SK-N-SH (cell line): ENCODE data around the gene TMIGD3. TPM values are rescaled to one million over a fixed set of nuclear protein-coding genes. Genes with fewer than 3 reads are reported as not detected.

ENCODE experiments used
- CTCF ChIA-PET: fragments of 300-600, 350-600 bp; formaldehyde crosslinking; extraction: SDS; loops from one replicate; lab custom pipeline; 2021; lab: Yijun Ruan, JAX
- POLR2A ChIA-PET: fragments of 350-600 bp; sonication (Branson Sonifier 250); formaldehyde crosslinking; extraction: SDS; loops from one replicate; lab custom pipeline; 2020; ENCODE audit warnings: antibody characterized with exemption, inconsistent platforms; lab: Yijun Ruan, JAX
- DNase-seq: peaks from one replicate; pipeline ENCODE4 v3.0.0; 2012
- H2AFZ ChIP-seq: fragments of 200-600 bp; sonication (generic); 2 replicates; pipeline ENCODE4 v1.8.1; 2016; ENCODE audit warnings: antibody characterized with exemption, mild to moderate bottlenecking, low read depth
- H3F3A ChIP-seq: fragments of 200-600 bp; sonication (generic); replicated peaks from 2 replicates; pipeline ENCODE3; 2016; ENCODE audit warnings: antibody characterized with exemption, mild to moderate bottlenecking; ENCODE audit not compliant: insufficient read depth
- H3K27ac ChIP-seq, 2 experiments: fragments of 200-500 bp in 1 of 2; fragments of 200-600 bp in 1 of 2; sonication (Bioruptor generic) in 1 of 2; sonication (generic), shearing (Covaris generic) in 1 of 2; 2 replicates each; pipeline versions ENCODE4 v1.5.1 to v1.6.1; 2014 to 2016; ENCODE audit warnings: low read depth in 2 of 2, inconsistent platforms in 1 of 2, low read length in 1 of 2, mild to moderate bottlenecking in 1 of 2, mixed read lengths in 1 of 2
- H3K27me3 ChIP-seq: fragments of 200-600 bp; sonication (generic), shearing (Covaris generic); 2 replicates; pipeline ENCODE4 v1.6.1; 2016; ENCODE audit warnings: mixed run types; ENCODE audit not compliant: insufficient read depth
- H3K36me3 ChIP-seq, 2 experiments: fragments of 200-500 bp in 1 of 2; fragments of 200-600 bp in 1 of 2; sonication (Bioruptor generic) in 1 of 2; sonication (generic) in 1 of 2; replicated peaks in 1 of 2; 2 replicates each; pipeline versions ENCODE3 to v1.5.1; 2014 to 2016; ENCODE audit warnings: low read length in 1 of 2, mild to moderate bottlenecking in 1 of 2; ENCODE audit not compliant: insufficient read depth in 2 of 2, control insufficient read depth in 1 of 2
- H3K4me1 ChIP-seq, 2 experiments: fragments of 200-500 bp in 1 of 2; fragments of 200-600 bp in 1 of 2; sonication (Bioruptor generic) in 1 of 2; sonication (generic), shearing (Covaris generic) in 1 of 2; 2 replicates each; pipeline versions ENCODE4 v1.5.1 to v1.6.1; 2014 to 2016; ENCODE audit warnings: low read depth in 1 of 2, low read length in 1 of 2, mixed run types in 1 of 2; ENCODE audit not compliant: insufficient read depth in 2 of 2, control insufficient read depth in 1 of 2
- H3K4me2 ChIP-seq: fragments of 200-600 bp; sonication (generic), shearing (Covaris generic); 2 replicates; pipeline ENCODE4 v1.6.1; 2017; ENCODE audit warnings: mixed run types
- H3K4me3 ChIP-seq, 2 experiments: fragments of 200-500 bp in 1 of 2; fragments of 200-600 bp in 1 of 2; sonication (Bioruptor generic) in 1 of 2; sonication (generic), shearing (Covaris generic) in 1 of 2; 2 replicates each; pipeline versions ENCODE4 v1.5.1 to v1.8.1; 2014 to 2016; ENCODE audit warnings: low read depth in 2 of 2, inconsistent platforms in 1 of 2, low read length in 1 of 2, mild to moderate bottlenecking in 1 of 2, mixed read lengths in 1 of 2, moderate library complexity in 1 of 2
- H3K79me2 ChIP-seq: fragments of 200-600 bp; sonication (generic); 2 replicates; pipeline ENCODE4 v1.8.1; 2017; ENCODE audit warnings: mild to moderate bottlenecking; ENCODE audit not compliant: insufficient read depth
- H3K9ac ChIP-seq: fragments of 200-600 bp; sonication (generic); 2 replicates; pipeline ENCODE4 v1.6.1; 2017; ENCODE audit warnings: mixed run types
- H3K9me2 ChIP-seq: fragments of 200-600 bp; sonication (generic); 2 replicates; pipeline ENCODE4 v1.6.1; 2017; ENCODE audit warnings: mixed run types
- H3K9me3 ChIP-seq: fragments of 200-600 bp; sonication (generic); 2 replicates; pipeline ENCODE4 v1.6.1; 2017; ENCODE audit warnings: mixed run types, mild to moderate bottlenecking, moderate library complexity
- H4K20me1 ChIP-seq: fragments of 200-600 bp; sonication (generic); 2 replicates; pipeline ENCODE4 v1.6.1; 2017; ENCODE audit warnings: mild to moderate bottlenecking, mixed run types; ENCODE audit not compliant: insufficient read depth
- CTCF ChIP-seq: fragments of 200-600 bp; sonication (generic); IDR thresholded peaks from 2 replicates; pipeline ENCODE4 v1.6.1; 2017; ENCODE audit warnings: antibody characterized with exemption, mild to moderate bottlenecking, moderate library complexity
- ELF1 ChIP-seq: IDR thresholded peaks from 2 replicates; pipeline ENCODE4 v1.4.0; 2012
- EP300 ChIP-seq, 2 experiments: IDR thresholded peaks; 2 replicates each; pipeline versions ENCODE4 v1.4.0 to v1.6.1; 2012; ENCODE audit warnings: borderline replicate concordance in 1 of 2, low read depth in 1 of 2, low read length in 1 of 2
- EZH2phosphoT487 ChIP-seq: fragments of 200-600 bp; sonication (generic); IDR thresholded peaks from 2 replicates; pipeline ENCODE4 v1.6.1; 2017; ENCODE audit warnings: low read depth, mixed run types, mild to moderate bottlenecking, antibody characterized with exemption, moderate library complexity, borderline replicate concordance
- FOSL2 ChIP-seq: IDR thresholded peaks from 2 replicates; pipeline ENCODE4 v1.4.0; 2012; ENCODE audit warnings: low read depth, mild to moderate bottlenecking, moderate library complexity, borderline replicate concordance
- FOXJ3 ChIP-seq: sonication (generic); formaldehyde crosslinking; IDR thresholded peaks from 2 replicates; pipeline ENCODE4 v1.5.1; 2020; ENCODE audit warnings: mild to moderate bottlenecking, missing genetic modification reagents
- FOXM1 ChIP-seq: IDR thresholded peaks from 2 replicates; pipeline ENCODE4 v1.4.0; 2012; ENCODE audit warnings: low read depth, mild to moderate bottlenecking
- GABPA ChIP-seq: IDR thresholded peaks from 2 replicates; pipeline ENCODE4 v1.4.0; 2012; ENCODE audit warnings: low read depth, mild to moderate bottlenecking
- GATA2 ChIP-seq: sonication (generic); formaldehyde crosslinking; IDR thresholded peaks from 2 replicates; pipeline ENCODE4 v1.5.0; 2020; ENCODE audit warnings: mild to moderate bottlenecking, missing genetic modification reagents
- JUND ChIP-seq: IDR thresholded peaks from 2 replicates; pipeline ENCODE4 v1.4.0; 2012
- MAX ChIP-seq: IDR thresholded peaks from 2 replicates; pipeline ENCODE4 v1.4.0; 2012; ENCODE audit warnings: low read depth
- MXI1 ChIP-seq: IDR thresholded peaks from 2 replicates; pipeline ENCODE4 v1.6.1; 2012; ENCODE audit warnings: mild to moderate bottlenecking, low read depth, low read length, improper control_type of control experiment
- NFIC ChIP-seq: IDR thresholded peaks from 2 replicates; pipeline ENCODE4 v1.4.0; 2012; ENCODE audit warnings: borderline replicate concordance
- NRF1 ChIP-seq: IDR thresholded peaks from 2 replicates; pipeline ENCODE4 v1.6.1; 2012; ENCODE audit warnings: low read depth, mild to moderate bottlenecking, low read length
- PBX3 ChIP-seq: IDR thresholded peaks from 2 replicates; pipeline ENCODE4; 2012
- RXRA ChIP-seq: IDR thresholded peaks from 2 replicates; pipeline ENCODE4 v1.4.0; 2012; ENCODE audit warnings: low read depth, mild to moderate bottlenecking, borderline replicate concordance
- USF1 ChIP-seq: IDR thresholded peaks from 2 replicates; pipeline ENCODE4 v1.4.0; 2012; ENCODE audit warnings: low read depth, borderline replicate concordance
- ZBTB33 ChIP-seq: IDR thresholded peaks from 2 replicates; pipeline ENCODE4 v1.4.0; 2012; ENCODE audit warnings: low read depth, borderline replicate concordance
- WGBS: methylation state at CpG from one replicate; pipeline ENCODE4 v1.1.6; 2017; ENCODE audit warnings: low lambda C conversion rate; 5-methylcytosine and 5-hydroxymethylcytosine counted together
- polyA plus RNA-seq, 3 experiments: library from polyadenylated mRNA; depleted of rRNA; stranded (reverse); fragments of >200 nt; gene quantifications; 2 replicates each; pipeline ENCODE4 v1.2.3, GENCODE V29; 2012

TMIGD3 gene
- polyA plus RNA-seq, 1 of the 3 experiments (the other 2 are of a cell fraction) = not detected

- peaks cover 8 to 9% of the 10 kb centered on the region in 2 experiments; a peak in 2 of 4 replicates for H3K4me1 ChIP-seq
Observed at GRCh38 chr1:111504097-111504496, 664 bp upstream of the TMIGD3 start.

More at GRCh38 chr1:111504097-111504496, 664 bp upstream of the TMIGD3 start:
- Histone ChIP-seq H2AFZ (no peak overlapping the region), H3K27me3 (no peaks in the 10 kb centered on the region; the same call in 1 of the 2 replicates), H3F3A (no peaks in the 10 kb centered on the region), H3K9me3 (no peaks in the 10 kb centered on the region), H3K9me2 (no peaks in the 10 kb centered on the region), H4K20me1 (no peaks in the 10 kb centered on the region), H3K4me3 (no peak overlapping the region), H3K4me2 (no peak overlapping the region), H3K36me3 (no peaks in the 10 kb centered on the region), H3K27ac (no peak overlapping the region), H3K79me2 (no peaks in the 10 kb centered on the region), H3K9ac (no peak overlapping the region)
- ChIA-PET CTCF (interaction anchor here (1.7 kb wide), 1 partner anchor 265 kb away, joined by 13 read pairs; no protein-coding TSS in a partner anchor), POLR2A (no interaction called here)
- no peak for DNase-seq
- TF ChIP-seq FOXJ3 (CRISPR knock-in tag) (no peak), PBX3 (no peak), EP300 (IDR thresholded peaks at IDR 0.05; ENCODE audit: borderline replicate concordance in 1 of 2, low read depth in 1 of 2, low read length in 1 of 2) (no peak), ELF1 (no peak), RXRA (no peak), FOSL2 (no peak), CTCF (no peak), EZH2phosphoT487 (no peak), MAX (no peak), NFIC (no peak), ZBTB33 (no peak), JUND (no peak), GABPA (no peak), NRF1 (no peak), USF1 (no peak), FOXM1 (no peak), GATA2 (no peak), MXI1 (no peak)
- WGBS = 44% methylated on average over 6 of the region's 6 CpGs
